MM.1S (cell line): ENCODE results near the gene ZBTB46.

Experiments used
- DNase-seq: peaks from one replicate; pipeline ENCODE4 v3.0.0-alpha.2; 2015
- H2AFZ ChIP-seq: fragments of 300-600 bp; sonication (generic); 2 replicates; pipeline ENCODE4 v1.6.0; 2016; ENCODE audit warnings: antibody characterized with exemption, low read length
- H3F3A ChIP-seq: fragments of 300-600 bp; sonication (generic); 2 replicates; pipeline ENCODE4 v1.6.1; 2016; ENCODE audit warnings: mild to moderate bottlenecking, antibody characterized with exemption, low read length, moderate library complexity, mixed read lengths; ENCODE audit not compliant: insufficient read depth
- H3K27ac ChIP-seq: fragments of 300-600 bp; sonication (generic); 2 replicates; pipeline ENCODE4 v1.5.1; 2016; ENCODE audit warnings: mild to moderate bottlenecking, low read length
- H3K27me3 ChIP-seq: fragments of 300-600 bp; sonication (generic); replicated peaks from 2 replicates; pipeline ENCODE4 v1.6.0; 2016; ENCODE audit warnings: low read length; ENCODE audit not compliant: insufficient read depth
- H3K36me3 ChIP-seq: fragments of 300-600 bp; sonication (generic); replicated peaks from 2 replicates; pipeline ENCODE4 v1.6.1; 2016; ENCODE audit warnings: mild to moderate bottlenecking, low read length, mixed read lengths; ENCODE audit not compliant: insufficient read depth
- H3K4me1 ChIP-seq: fragments of 300-600 bp; sonication (generic); 2 replicates; pipeline ENCODE4 v1.6.1; 2016; ENCODE audit warnings: low read length, mixed read lengths
- H3K4me2 ChIP-seq: fragments of 300-600 bp; sonication (generic); 2 replicates; pipeline ENCODE4 v1.6.0; 2016; ENCODE audit warnings: low read depth, low read length
- H3K4me3 ChIP-seq: fragments of 300-600 bp; sonication (generic); 2 replicates; pipeline ENCODE4 v1.5.1; 2016; ENCODE audit warnings: low read length, mixed read lengths
- H3K79me2 ChIP-seq: fragments of 300-600 bp; sonication (generic); 2 replicates; pipeline ENCODE4 v1.6.1; 2016; ENCODE audit warnings: mixed run types, low read length, mixed read lengths
- H3K9ac ChIP-seq: fragments of 300-600 bp; sonication (generic); 2 replicates; pipeline ENCODE4 v1.6.1; 2016; ENCODE audit warnings: low read length, mixed read lengths
- H3K9me2 ChIP-seq: fragments of 300-600 bp; sonication (generic); replicated peaks from 2 replicates; pipeline ENCODE4 v1.6.1; 2016; ENCODE audit warnings: mild to moderate bottlenecking, low read length, mixed read lengths; ENCODE audit not compliant: insufficient read depth
- H3K9me3 ChIP-seq: fragments of 300-600 bp; sonication (generic); replicated peaks from 2 replicates; pipeline ENCODE4 v1.6.1; 2016; ENCODE audit warnings: mild to moderate bottlenecking, low read length, mixed read lengths; ENCODE audit not compliant: insufficient read depth
- H4K20me1 ChIP-seq: fragments of 300-600 bp; sonication (generic); 2 replicates; pipeline ENCODE4 v1.6.1; 2016; ENCODE audit warnings: mild to moderate bottlenecking, low read length, moderate library complexity, mixed read lengths; ENCODE audit not compliant: insufficient read depth
- EZH2 ChIP-seq: fragments of 300-600 bp; sonication (generic); optimal IDR thresholded peaks from 2 replicates; pipeline ENCODE3; 2017; ENCODE audit warnings: low read depth, mild to moderate bottlenecking, antibody characterized with exemption, low read length, mixed read lengths
- EZH2phosphoT487 ChIP-seq: fragments of 300-600 bp; sonication (generic); IDR thresholded peaks from 2 replicates; pipeline ENCODE4 v1.6.1; 2018; ENCODE audit warnings: antibody characterized with exemption, low read length
- TF ChIP-seq, protein P1 (sequence below): fragments of 300-600 bp; sonication (generic); IDR thresholded peaks from 2 replicates; pipeline ENCODE4 v1.5.1; 2016; ENCODE audit warnings: antibody characterized with exemption, low read length, mixed read lengths

ZBTB46 gene

DNA sequence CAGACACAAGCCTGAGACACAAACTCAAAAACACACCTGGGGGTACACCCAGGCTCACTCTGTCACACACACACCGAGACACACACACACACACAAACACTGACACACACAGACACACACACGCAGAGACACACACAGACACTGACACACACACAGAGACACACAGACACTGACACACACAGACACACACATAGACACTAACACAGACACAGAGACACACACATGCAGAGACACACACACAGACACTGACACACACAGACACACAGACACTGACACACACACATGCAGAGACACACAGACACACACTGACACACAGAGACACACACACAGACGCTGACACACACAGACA, 15.8 kb upstream of the ZBTB46 start:
- H3K36me3 ChIP-seq: no peaks in the 10 kb centered on the region
- no peaks in the 10 kb centered on the region for H4K20me1 ChIP-seq
- no peak overlapping the region for H3K9ac ChIP-seq
- H2AFZ ChIP-seq: no peak overlapping the region
- H3F3A ChIP-seq: 0 out of 2 replicates have a peak, but pooled peaks cover 5% of the 10 kb centered on the region
- no peak for TF ChIP-seq EZH2
- TF ChIP-seq, protein P1, sequence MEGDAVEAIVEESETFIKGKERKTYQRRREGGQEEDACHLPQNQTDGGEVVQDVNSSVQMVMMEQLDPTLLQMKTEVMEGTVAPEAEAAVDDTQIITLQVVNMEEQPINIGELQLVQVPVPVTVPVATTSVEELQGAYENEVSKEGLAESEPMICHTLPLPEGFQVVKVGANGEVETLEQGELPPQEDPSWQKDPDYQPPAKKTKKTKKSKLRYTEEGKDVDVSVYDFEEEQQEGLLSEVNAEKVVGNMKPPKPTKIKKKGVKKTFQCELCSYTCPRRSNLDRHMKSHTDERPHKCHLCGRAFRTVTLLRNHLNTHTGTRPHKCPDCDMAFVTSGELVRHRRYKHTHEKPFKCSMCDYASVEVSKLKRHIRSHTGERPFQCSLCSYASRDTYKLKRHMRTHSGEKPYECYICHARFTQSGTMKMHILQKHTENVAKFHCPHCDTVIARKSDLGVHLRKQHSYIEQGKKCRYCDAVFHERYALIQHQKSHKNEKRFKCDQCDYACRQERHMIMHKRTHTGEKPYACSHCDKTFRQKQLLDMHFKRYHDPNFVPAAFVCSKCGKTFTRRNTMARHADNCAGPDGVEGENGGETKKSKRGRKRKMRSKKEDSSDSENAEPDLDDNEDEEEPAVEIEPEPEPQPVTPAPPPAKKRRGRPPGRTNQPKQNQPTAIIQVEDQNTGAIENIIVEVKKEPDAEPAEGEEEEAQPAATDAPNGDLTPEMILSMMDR: no peak
- no peak for TF ChIP-seq EZH2phosphoT487
- DNase-seq: no peak
- no peaks in the 10 kb centered on the region for H3K9me3 ChIP-seq
- H3K9me2 ChIP-seq: no peaks in the 10 kb centered on the region
- H3K4me1 ChIP-seq: peaks cover 11% of the 10 kb centered on the region
- no peak overlapping the region for H3K4me3 ChIP-seq
- H3K27ac ChIP-seq: no peak overlapping the region
- peaks cover 70% of the 10 kb centered on the region for H3K27me3 ChIP-seq
- H3K4me2 ChIP-seq: no peak overlapping the region
- no peaks in the 10 kb centered on the region for H3K79me2 ChIP-seq

DNA sequence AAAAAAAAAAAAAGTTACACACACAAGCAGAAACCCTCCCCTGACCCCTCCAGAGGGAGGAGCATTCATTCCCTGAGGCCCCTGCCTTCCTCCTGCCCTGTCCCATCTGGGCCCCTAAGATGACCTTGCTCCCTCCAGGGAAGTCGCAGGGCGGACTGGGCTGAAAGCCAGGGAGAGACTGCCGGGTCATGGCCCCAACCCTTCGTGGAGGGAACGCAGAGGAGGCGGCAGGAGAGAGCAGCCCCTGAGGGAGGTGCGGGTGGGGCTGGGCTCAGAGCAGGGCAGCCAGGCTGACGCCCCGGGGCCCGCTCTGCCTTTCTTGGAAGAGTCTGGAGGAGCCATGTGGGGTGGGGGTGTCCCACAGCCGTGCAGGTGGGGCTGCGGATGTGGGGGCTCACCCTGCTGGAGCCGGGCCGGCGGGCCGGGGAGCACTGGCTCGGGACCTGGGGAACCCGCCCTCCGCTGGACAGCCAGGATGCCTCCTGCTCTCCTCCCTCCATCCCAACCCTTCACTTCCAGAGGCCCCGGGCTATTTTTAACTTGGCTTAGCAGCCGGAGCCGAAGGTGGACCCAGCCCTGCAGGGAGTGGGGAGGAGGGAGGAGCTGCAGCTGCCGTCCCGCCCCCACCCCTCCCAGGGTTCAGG, 15.2 kb upstream of the ZBTB46 start:
- no peak overlapping the region for H3K4me2 ChIP-seq
- no peaks in the 10 kb centered on the region for H4K20me1 ChIP-seq
- TF ChIP-seq EZH2phosphoT487 (no peak), EZH2 (no peak)
- TF ChIP-seq, protein P1: no peak
- H3K79me2 ChIP-seq: no peaks in the 10 kb centered on the region
- H3F3A ChIP-seq: 0 out of 2 replicates have a peak, but pooled peaks cover 3% of the 10 kb centered on the region
- no peak overlapping the region for H3K9ac ChIP-seq
- no peak overlapping the region for H3K4me3 ChIP-seq
- peaks cover 72% of the 10 kb centered on the region for H3K27me3 ChIP-seq
- no peaks in the 10 kb centered on the region for H3K9me3 ChIP-seq
- peaks cover 9% of the 10 kb centered on the region for H3K4me1 ChIP-seq
- DNase-seq: no peak
- H3K9me2 ChIP-seq: no peaks in the 10 kb centered on the region
- no peak overlapping the region for H3K27ac ChIP-seq
- H2AFZ ChIP-seq: no peak overlapping the region
- H3K36me3 ChIP-seq: no peaks in the 10 kb centered on the region

DNA sequence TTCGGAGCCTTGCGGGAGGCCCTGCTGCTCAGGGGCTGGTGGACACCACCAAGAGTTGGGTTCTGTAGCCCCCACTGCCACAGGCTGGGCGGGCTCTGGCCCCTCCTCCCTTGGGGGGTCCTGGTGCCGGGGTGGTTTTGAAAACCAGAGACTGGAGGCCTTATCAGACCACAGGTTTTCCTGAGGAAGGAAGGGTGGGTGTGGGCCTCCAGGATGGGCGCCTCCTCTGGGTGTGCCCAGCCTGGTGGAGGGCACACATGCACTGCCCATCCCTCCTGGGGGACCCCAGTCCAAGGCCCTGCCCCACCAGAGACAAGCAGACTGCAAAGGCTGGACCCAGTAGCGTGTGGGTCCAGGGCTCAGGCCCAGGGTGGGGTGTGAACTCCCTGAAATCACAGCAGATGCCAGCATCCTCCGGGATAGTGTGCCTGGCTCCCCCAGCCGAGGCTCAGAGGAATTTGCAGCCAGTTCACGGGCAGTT, 13.5 kb upstream of the ZBTB46 start:
- Histone ChIP-seq H3K27ac (no peak overlapping the region), H3K4me2 (no peak overlapping the region), H3K79me2 (no peaks in the 10 kb centered on the region), H3K4me1 (no peaks in the 10 kb centered on the region), H2AFZ (no peak overlapping the region), H4K20me1 (no peaks in the 10 kb centered on the region), H3K9me2 (no peaks in the 10 kb centered on the region), H3K27me3 (peaks cover 75% of the 10 kb centered on the region), H3K9ac (no peak overlapping the region), H3K4me3 (no peak overlapping the region), H3K36me3 (no peaks in the 10 kb centered on the region), H3F3A (no peaks in the 10 kb centered on the region), H3K9me3 (no peaks in the 10 kb centered on the region)
- no peak for DNase-seq
- no peak for TF ChIP-seq EZH2phosphoT487
- TF ChIP-seq, protein P1: no peak
- no peak for TF ChIP-seq EZH2
